Measurements from ENCODE around the gene GPR107.

GPR107 gene

GRCh38 chr9:130120832-130121231 is 67.1 kb downstream of the GPR107 start:
- no peak for TF ChIP-seq CTCF (IDR thresholded peaks at IDR 0.05; ENCODE audit: control insufficient read depth, extremely low read depth, insufficient read depth)
- no peak for DNase-seq (ENCODE audit: low read depth)
- H3K4me3 ChIP-seq (ENCODE audit: low read depth, low read length), result no peak overlapping the region

- no peak for TF ChIP-seq CTCF (IDR thresholded peaks at IDR 0.05; ENCODE audit: control insufficient read depth, extremely low read depth, insufficient read depth)
- no peak overlapping the region for H3K4me3 ChIP-seq (ENCODE audit: low read depth, low read length)
- DNase-seq (ENCODE audit: low read depth), result no peak
Measured at GRCh38 chr9:130122456-130122855, 68.8 kb downstream of the GPR107 start.

GRCh38 chr9:130124085-130124860 is 70.6 kb downstream of the GPR107 start:
- no peak for DNase-seq (ENCODE audit: low read depth)
- no peak for TF ChIP-seq CTCF (IDR thresholded peaks at IDR 0.05; ENCODE audit: control insufficient read depth, extremely low read depth, insufficient read depth)
- no peak overlapping the region for H3K4me3 ChIP-seq (ENCODE audit: low read depth, low read length)

GRCh38 chr9:130126721-130127433 is 73.2 kb downstream of the GPR107 start:
- H3K4me3 ChIP-seq (ENCODE audit: low read depth, low read length), result no peak overlapping the region
- TF ChIP-seq CTCF (IDR thresholded peaks at IDR 0.05; ENCODE audit: control insufficient read depth, extremely low read depth, insufficient read depth), result no peak
- DNase-seq (ENCODE audit: low read depth), result no peak

GRCh38 chr9:130128251-130128650 is 74.5 kb downstream of the GPR107 start:
- TF ChIP-seq CTCF (IDR thresholded peaks at IDR 0.05; ENCODE audit: control insufficient read depth, extremely low read depth, insufficient read depth), result no peak
- DNase-seq (ENCODE audit: low read depth), result no peak
- no peak overlapping the region for H3K4me3 ChIP-seq (ENCODE audit: low read depth, low read length)

GRCh38 chr9:130128733-130129431 is 75.2 kb downstream of the GPR107 start:
- DNase-seq (ENCODE audit: low read depth), result no peak
- no peak for TF ChIP-seq CTCF (IDR thresholded peaks at IDR 0.05; ENCODE audit: control insufficient read depth, extremely low read depth, insufficient read depth)
- no peak overlapping the region for H3K4me3 ChIP-seq (ENCODE audit: low read depth, low read length)
